Stimulated activated naive CD8-positive, alpha-beta T cell treated with anti-CD3 and anti-CD28 coated beads, Interleukin-15, amount 100 ng/mL, for 72 hours (primary cell): ENCODE data around the gene PDE4D.

Source experiments
- ATAC-seq: fragments of 150-1000 bp; cut with Tn5 transposase; 2 replicates; pipeline ENCODE4 v1.10.0; 2021; ENCODE audit warnings: mild to moderate bottlenecking, moderate library complexity
- DNase-seq, 2 donors: peaks; one replicate each; pipeline ENCODE4 v3.0.0; 2021 to 2022
- H3K27ac Mint-ChIP-seq, 2 donors: one replicate each; pipeline ENCODE4 v1.8.0; 2022; ENCODE audit warnings: mild to moderate bottlenecking in 2 of 2, mixed read lengths in 2 of 2, moderate library complexity in 2 of 2
- H3K27me3 Mint-ChIP-seq: one replicate; pipeline ENCODE4 v1.8.0; 2022; ENCODE audit warnings: mixed read lengths
- H3K4me1 Mint-ChIP-seq: one replicate; pipeline ENCODE4 v1.8.0; 2022; ENCODE audit warnings: mild to moderate bottlenecking, mixed read lengths
- H3K4me3 Mint-ChIP-seq, 2 donors: one replicate each; pipeline ENCODE4 v1.8.0; 2022; ENCODE audit warnings: mild to moderate bottlenecking in 2 of 2, mixed read lengths in 2 of 2, moderate library complexity in 1 of 2
- H3K9me3 Mint-ChIP-seq, 2 donors: one replicate each; pipeline ENCODE4 v1.8.0; 2022; ENCODE audit warnings: mixed read lengths in 2 of 2

Gene PDE4D

DNA sequence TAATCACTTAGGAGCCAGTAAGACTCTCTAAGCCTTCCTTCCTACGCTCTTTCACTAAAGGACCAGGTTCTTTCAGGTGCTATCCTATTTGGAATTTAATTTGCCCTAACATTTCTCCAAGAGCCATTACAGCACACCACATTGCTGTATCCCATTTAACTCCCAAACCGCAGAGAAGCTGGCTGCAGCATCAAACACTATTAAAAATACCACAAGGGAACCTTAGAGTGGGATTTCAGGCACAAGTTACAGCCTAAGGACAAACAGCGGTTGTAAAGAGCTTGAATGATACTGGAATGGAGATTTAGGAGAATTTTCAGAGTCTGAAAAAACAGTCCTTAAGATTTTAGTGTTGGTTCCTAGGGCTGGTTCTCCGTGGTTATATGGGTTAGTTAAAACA is 744.3 kb downstream of the PDE4D start:
- Mint-ChIP-seq H3K9me3 (peaks cover 0 to 5% of the 10 kb centered on the region in 2 donors), H3K27me3 (no peaks in the 10 kb centered on the region), H3K27ac (no peak overlapping the region), H3K4me3 (no peak overlapping the region), H3K4me1 (peaks cover 9% of the 10 kb centered on the region)
- ATAC-seq (no peak), DNase-seq (no peak)

GRCh38 chr5:59146729-59147128 is 746.8 kb downstream of the PDE4D start:
- Mint-ChIP-seq H3K4me3 (no peak overlapping the region), H3K4me1 (peaks cover 16% of the 10 kb centered on the region), H3K9me3 (peaks cover 0 to 4% of the 10 kb centered on the region in 2 donors), H3K27ac (no peak overlapping the region), H3K27me3 (no peaks in the 10 kb centered on the region)
- no peak for ATAC-seq
- no peak for DNase-seq

- H3K27ac Mint-ChIP-seq, result no peak overlapping the region
- ATAC-seq, result peak; percentile 78
- no peak for DNase-seq
- no peaks in the 10 kb centered on the region for H3K9me3 Mint-ChIP-seq
- H3K4me1 Mint-ChIP-seq, result peaks cover 9% of the 10 kb centered on the region
- no peaks in the 10 kb centered on the region for H3K27me3 Mint-ChIP-seq
- H3K4me3 Mint-ChIP-seq, result no peak overlapping the region
These were observed 749.6 kb downstream of the PDE4D start for GRCh38 chr5:59143926-59144333.

DNA sequence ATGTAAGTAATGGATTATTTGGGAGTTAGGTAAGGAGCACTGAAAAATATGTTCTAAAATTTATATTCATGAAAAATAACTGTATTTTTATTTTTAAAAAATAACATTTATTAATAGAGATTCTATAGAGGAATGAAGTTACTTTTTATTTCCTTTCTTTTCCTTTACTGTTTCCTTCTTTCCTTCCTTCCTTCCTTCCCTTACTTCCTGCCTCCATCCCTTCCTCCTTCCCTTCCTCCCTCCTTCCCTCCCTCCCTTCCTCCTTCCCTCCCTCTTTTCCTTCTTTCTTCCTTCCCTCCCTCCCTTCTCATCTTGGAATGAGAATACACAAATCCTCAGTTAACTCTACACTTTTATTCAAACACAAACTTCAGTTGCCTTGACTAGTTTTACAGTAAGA is 750.6 kb downstream of the PDE4D start:
- no peak overlapping the region for H3K27ac Mint-ChIP-seq

DNA sequence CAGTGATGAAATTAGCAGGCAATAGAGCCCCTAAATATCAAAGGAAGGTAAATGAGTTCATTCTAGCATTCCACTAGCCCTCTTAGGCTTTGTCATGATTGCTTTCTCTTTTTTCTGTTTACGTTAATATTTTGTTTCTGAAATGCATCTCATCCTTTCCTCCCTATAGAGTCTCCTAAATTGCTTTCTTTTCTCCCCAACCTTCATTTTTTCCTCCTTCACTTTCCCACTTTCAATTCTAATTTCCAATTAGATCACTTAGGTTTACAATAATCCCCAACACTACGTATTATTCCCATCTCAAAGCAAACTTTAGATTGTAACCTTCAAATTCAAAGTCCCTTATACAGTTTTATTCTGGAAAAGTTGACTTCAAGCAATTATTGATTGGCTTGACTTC is 751.4 kb downstream of the PDE4D start:
- H3K27ac Mint-ChIP-seq, result no peak overlapping the region
- no peak overlapping the region for H3K4me3 Mint-ChIP-seq

More for the DNA sequence above, 750.6 kb downstream of the PDE4D start:
- no peak for ATAC-seq
- no peak for DNase-seq
- Mint-ChIP-seq H3K27me3 (no peaks in the 10 kb centered on the region), H3K9me3 (no peaks in the 10 kb centered on the region), H3K4me3 (no peak overlapping the region), H3K4me1 (peaks cover 9% of the 10 kb centered on the region)

GRCh38 chr5:59140133-59140532 is 753.4 kb downstream of the PDE4D start:
- no peak overlapping the region for H3K4me3 Mint-ChIP-seq
- no peak overlapping the region for H3K27ac Mint-ChIP-seq
- DNase-seq, result no peak
- no peak for ATAC-seq
- peaks cover 11% of the 10 kb centered on the region for H3K4me1 Mint-ChIP-seq
- no peaks in the 10 kb centered on the region for H3K9me3 Mint-ChIP-seq
- H3K27me3 Mint-ChIP-seq, result no peaks in the 10 kb centered on the region

More for the DNA sequence above, 751.4 kb downstream of the PDE4D start:
- Mint-ChIP-seq H3K4me1 (peaks cover 9% of the 10 kb centered on the region), H3K9me3 (no peaks in the 10 kb centered on the region), H3K27me3 (no peaks in the 10 kb centered on the region)
- ATAC-seq (no peak), DNase-seq (no peak)

GRCh38 chr5:59139695-59140094 is 753.8 kb downstream of the PDE4D start:
- H3K4me3 Mint-ChIP-seq, result no peak overlapping the region
- DNase-seq (no peak), ATAC-seq (no peak)
- no peaks in the 10 kb centered on the region for H3K27me3 Mint-ChIP-seq
- no peak overlapping the region for H3K27ac Mint-ChIP-seq
- H3K9me3 Mint-ChIP-seq, result no peaks in the 10 kb centered on the region
- H3K4me1 Mint-ChIP-seq, result peaks cover 15% of the 10 kb centered on the region

- peaks cover 0 to 4% of the 10 kb centered on the region in 2 donors for H3K9me3 Mint-ChIP-seq
- H3K27me3 Mint-ChIP-seq, result no peaks in the 10 kb centered on the region
- peaks cover 18% of the 10 kb centered on the region for H3K4me1 Mint-ChIP-seq
- no peak for ATAC-seq
- DNase-seq, result no peak
- H3K27ac Mint-ChIP-seq, result no peak overlapping the region
- no peak overlapping the region for H3K4me3 Mint-ChIP-seq
These were observed 755.0 kb downstream of the PDE4D start for GRCh38 chr5:59138509-59138908.

DNA sequence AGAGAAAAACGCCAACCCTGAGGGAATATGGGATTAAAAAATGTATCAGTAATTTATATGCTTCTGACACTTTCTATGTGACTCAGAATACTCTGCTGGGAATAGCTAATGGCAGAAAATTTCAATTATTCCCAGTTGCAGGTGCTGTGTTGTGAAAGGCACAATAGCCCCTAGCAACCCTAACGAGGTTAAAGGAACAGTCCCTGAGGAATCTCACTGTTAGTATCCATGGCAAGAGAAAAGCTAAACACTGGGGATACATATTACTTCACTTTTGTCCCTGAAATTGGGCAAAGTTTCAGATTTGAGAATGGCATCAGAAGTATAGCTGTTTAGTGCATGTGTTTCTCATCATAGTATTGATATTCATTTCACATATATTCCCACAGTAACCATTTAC is 755.7 kb downstream of the PDE4D start:
- H3K4me3 Mint-ChIP-seq, result no peak overlapping the region
- H3K9me3 Mint-ChIP-seq, result peaks cover 0 to 4% of the 10 kb centered on the region in 2 donors
- peaks cover 24% of the 10 kb centered on the region for H3K4me1 Mint-ChIP-seq
- no peak overlapping the region for H3K27ac Mint-ChIP-seq
- DNase-seq, result no peak
- H3K27me3 Mint-ChIP-seq, result no peaks in the 10 kb centered on the region
- ATAC-seq, result no peak

DNA sequence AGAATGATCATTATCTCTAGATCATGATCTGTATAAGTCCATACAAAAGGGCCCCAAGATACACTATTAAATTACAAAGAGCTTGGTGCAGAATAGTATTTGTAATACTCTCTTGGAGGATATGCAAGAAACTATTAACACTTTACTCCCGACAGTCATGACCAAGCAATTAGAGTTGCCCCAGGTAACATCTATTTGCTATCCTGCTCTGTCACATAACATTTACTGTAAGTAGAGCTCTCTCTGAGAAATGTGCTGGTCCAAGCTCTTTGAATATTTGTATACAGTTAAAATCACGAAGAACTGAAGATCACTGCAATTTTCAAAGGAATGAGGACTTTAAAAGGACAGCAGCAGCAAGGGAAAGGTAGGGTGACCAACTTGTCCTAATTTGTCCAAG is 757.0 kb downstream of the PDE4D start:
- peaks cover 0 to 4% of the 10 kb centered on the region in 2 donors for H3K9me3 Mint-ChIP-seq
- DNase-seq, result no peak
- no peaks in the 10 kb centered on the region for H3K27me3 Mint-ChIP-seq
- peaks cover 28% of the 10 kb centered on the region for H3K4me1 Mint-ChIP-seq
- no peak overlapping the region for H3K4me3 Mint-ChIP-seq
- no peak overlapping the region for H3K27ac Mint-ChIP-seq
- ATAC-seq, result no peak

GRCh38 chr5:59134471-59135163 is 758.9 kb downstream of the PDE4D start:
- Mint-ChIP-seq H3K4me3 (peak overlapping the region; percentile 2 to 60), H3K27me3 (no peaks in the 10 kb centered on the region), H3K27ac (peak overlapping the region; percentile 92 to 93), H3K9me3 (peaks cover 0 to 4% of the 10 kb centered on the region in 2 donors), H3K4me1 (peaks cover 38% of the 10 kb centered on the region)
- ATAC-seq (peak; percentile 83), DNase-seq (peak; percentile 33 to 70)

DNA sequence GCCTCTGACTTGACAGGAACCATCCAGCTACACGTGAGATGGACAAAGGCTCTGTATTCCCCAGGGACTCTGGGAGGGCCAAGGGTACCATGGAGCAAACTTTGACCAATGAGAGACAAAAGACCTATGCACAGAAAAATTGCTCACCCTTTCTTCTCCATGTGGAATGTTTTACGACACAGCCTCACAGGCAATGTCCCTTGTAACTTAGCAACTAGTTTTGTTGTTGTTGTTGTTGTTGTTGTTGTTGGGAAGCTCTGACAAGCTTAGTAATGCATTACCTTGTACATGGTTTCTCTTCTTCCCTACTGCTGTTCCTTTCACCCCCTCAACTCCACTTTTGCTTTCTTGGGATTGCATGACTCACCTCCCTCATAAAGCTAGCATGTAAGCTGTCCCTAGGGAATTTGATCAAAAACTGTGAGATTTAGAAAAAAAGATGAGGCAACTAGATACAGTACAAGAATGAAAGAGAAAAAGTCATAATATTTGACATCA is 759.7 kb downstream of the PDE4D start:
- H3K4me3 Mint-ChIP-seq, result no peak overlapping the region
- H3K27me3 Mint-ChIP-seq, result no peaks in the 10 kb centered on the region
- peak overlapping the region in 1 of 2 donors; percentile 74 for H3K27ac Mint-ChIP-seq

DNA sequence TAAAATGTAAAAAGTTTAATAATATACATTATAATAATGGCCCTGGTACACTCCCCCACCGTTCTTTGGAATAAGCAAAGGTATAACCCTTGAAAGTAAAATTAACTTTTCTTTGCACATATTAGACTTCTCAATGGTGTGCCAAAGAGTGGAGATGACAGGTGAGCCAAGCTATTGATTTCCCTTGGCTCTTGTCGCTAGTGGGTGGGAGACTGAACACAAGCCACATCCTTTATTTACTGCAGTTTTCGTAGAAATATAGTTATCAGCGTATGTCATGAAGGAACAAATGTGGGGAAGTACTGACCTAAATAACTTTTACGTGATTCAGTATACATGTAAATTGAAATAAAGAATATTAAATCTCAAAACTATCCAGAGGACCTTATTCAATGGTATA is 761.4 kb downstream of the PDE4D start:
- peak overlapping the region in 1 of 2 donors; percentile 42 for H3K4me3 Mint-ChIP-seq
- ATAC-seq, result peak; percentile 27
- peak overlapping the region in 1 of 2 donors; percentile 48 for H3K27ac Mint-ChIP-seq
- DNase-seq, result no peak
- H3K4me1 Mint-ChIP-seq, result peaks cover 38% of the 10 kb centered on the region
- peaks cover 0 to 4% of the 10 kb centered on the region in 2 donors for H3K9me3 Mint-ChIP-seq
- H3K27me3 Mint-ChIP-seq, result no peaks in the 10 kb centered on the region

More for the DNA sequence above, 759.7 kb downstream of the PDE4D start:
- peaks cover 38% of the 10 kb centered on the region for H3K4me1 Mint-ChIP-seq
- ATAC-seq (no peak), DNase-seq (no peak)
- H3K9me3 Mint-ChIP-seq, result peaks cover 0 to 4% of the 10 kb centered on the region in 2 donors

DNA sequence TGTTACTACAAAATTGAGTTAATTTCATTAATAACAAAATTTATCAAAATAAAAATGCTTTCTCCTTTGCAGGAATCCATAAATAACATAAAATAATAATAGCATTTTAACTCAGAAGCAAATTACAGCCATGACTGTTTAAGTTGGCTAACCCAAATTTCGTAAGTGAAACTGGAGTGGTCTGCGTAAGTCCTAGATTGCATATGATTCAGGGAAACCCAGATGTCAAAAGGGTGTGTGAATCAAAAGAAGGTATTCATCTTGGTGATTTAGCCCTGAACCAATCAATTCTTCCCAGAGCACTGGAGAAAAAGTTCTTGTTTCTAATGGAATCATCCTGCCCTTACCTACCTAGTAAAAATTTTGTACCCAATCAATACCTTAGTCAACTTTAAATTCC is 763.1 kb downstream of the PDE4D start:
- Mint-ChIP-seq H3K27me3 (no peaks in the 10 kb centered on the region), H3K4me3 (no peak overlapping the region), H3K4me1 (peaks cover 38% of the 10 kb centered on the region), H3K9me3 (peaks cover 0 to 4% of the 10 kb centered on the region in 2 donors), H3K27ac (no peak overlapping the region)
- ATAC-seq, result no peak
- no peak for DNase-seq

DNA sequence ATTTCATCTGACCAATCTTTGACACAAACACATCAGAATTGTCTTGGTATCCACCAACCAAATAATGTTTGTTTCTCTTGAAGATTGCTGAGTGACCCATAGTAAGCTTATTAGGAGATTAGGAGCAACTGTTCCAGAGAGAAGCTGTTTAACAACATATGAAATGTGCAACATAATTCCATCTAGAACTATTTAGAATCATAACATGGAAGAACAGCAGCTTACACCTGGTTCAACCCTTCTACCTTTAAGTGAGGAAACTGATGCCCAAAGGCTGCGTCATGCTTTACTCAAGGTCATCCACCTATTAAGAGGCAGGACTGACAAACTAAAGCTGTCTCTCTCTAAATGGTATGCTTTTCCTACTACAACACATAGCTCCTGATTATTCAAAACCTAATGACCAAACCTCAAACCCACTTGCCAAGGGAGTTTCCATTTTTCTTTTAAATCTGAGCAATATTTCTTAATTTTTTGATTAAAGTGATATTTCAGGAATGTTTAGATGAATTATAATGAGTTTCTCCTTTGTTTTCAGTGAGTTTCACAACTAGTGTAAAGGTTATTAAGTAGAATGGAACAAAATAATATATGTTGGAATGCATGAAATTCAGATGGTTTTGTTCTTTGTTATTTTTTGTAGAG is 764.8 kb downstream of the PDE4D start:
- Mint-ChIP-seq H3K4me1 (peaks cover 23% of the 10 kb centered on the region), H3K9me3 (peaks cover 0 to 2% of the 10 kb centered on the region in 2 donors), H3K27ac (peak overlapping the region in 1 of 2 donors; percentile 63), H3K27me3 (no peaks in the 10 kb centered on the region), H3K4me3 (no peak overlapping the region)
- DNase-seq (no peak), ATAC-seq (no peak)
